ENCODE measurements around the gene BCR.
"Not testable (repeated sequence)": the region's sequence is repeated elsewhere in the genome, so short reads cannot be mapped to it uniquely, and the experiment has no call there.

BCR gene

GRCh38 chr22:23291806-23292452 lies 111.6 kb downstream of the BCR start:
- no peak for DNase-seq

GRCh38 chr22:23292453-23293350 lies 112.4 kb downstream of the BCR start:
- DNase-seq: no peak

GRCh38 chr22:23293720-23294119 lies 113.4 kb downstream of the BCR start:
- no peak for DNase-seq

- no peak for DNase-seq
These were observed 113.9 kb downstream of the BCR start for GRCh38 chr22:23294221-23294620.

GRCh38 chr22:23300476-23300875 lies 120.2 kb downstream of the BCR start:
- DNase-seq: no peak

- no peak for DNase-seq
These were observed 121.3 kb downstream of the BCR start for GRCh38 chr22:23301591-23301990.

- DNase-seq: no peak
These were observed 122.1 kb downstream of the BCR start for GRCh38 chr22:23302171-23303002.

- DNase-seq: no peak
These were observed 125.1 kb downstream of the BCR start for GRCh38 chr22:23305321-23305910.

- no peak for DNase-seq
These were observed 125.6 kb downstream of the BCR start for GRCh38 chr22:23305922-23306374.

GRCh38 chr22:23306438-23306921 lies 126.2 kb downstream of the BCR start:
- no peak for DNase-seq

GRCh38 chr22:23306926-23307325 lies 126.6 kb downstream of the BCR start:
- no peak for DNase-seq

- not testable (repeated sequence) for DNase-seq
These were observed 127.2 kb downstream of the BCR start for GRCh38 chr22:23307511-23307910.

GRCh38 chr22:23309261-23309660 lies 129.0 kb downstream of the BCR start:
- DNase-seq: not testable (repeated sequence)

GRCh38 chr22:23310443-23311097 lies 130.3 kb downstream of the BCR start:
- DNase-seq: not testable (repeated sequence)

GRCh38 chr22:23311635-23312420 lies 131.5 kb downstream of the BCR start:
- DNase-seq: not testable (repeated sequence)

- DNase-seq: no peak
These were observed 133.7 kb downstream of the BCR start for GRCh38 chr22:23313791-23314567.

- DNase-seq: peak; percentile 11
These were observed 135.1 kb downstream of the BCR start for GRCh38 chr22:23315341-23315917.

- not testable (repeated sequence) for DNase-seq
These were observed 136.3 kb downstream of the BCR start for GRCh38 chr22:23316596-23316995.

GRCh38 chr22:23318316-23318715 lies 138.0 kb downstream of the BCR start:
- not testable (repeated sequence) for DNase-seq

Data from NCI-H1694 (cell line).